B cell (primary cell): ENCODE results near the gene CDH5. TPM values are rescaled to one million over a fixed set of nuclear protein-coding genes. Genes with fewer than 3 reads are reported as not detected.

ENCODE experiments used
- ATAC-seq: fragments of 200-7000 bp; cut with Tn5 transposase; one replicate; pipeline ENCODE4 v1.10.0; 2021; ENCODE audit warnings: low read depth, mild to moderate bottlenecking, moderate number of reproducible peaks, moderate library complexity
- CTCF ChIA-PET: fragments of 350-600 bp; sonication (Branson Sonifier 250); formaldehyde crosslinking; loops from one replicate; lab custom pipeline; 2021; ENCODE audit warnings: antibody characterized with exemption, inconsistent platforms; lab: Charles Lee
- POLR2A ChIA-PET: fragments of 350-600 bp; sonication (Branson Sonifier 250); formaldehyde crosslinking; loops from one replicate; lab custom pipeline; 2021; ENCODE audit warnings: antibody characterized with exemption; lab: Charles Lee
- DNase-seq: peaks from one replicate; pipeline ENCODE4 v3.0.0; 2013
- H2AFZ ChIP-seq: 2 replicates; pipeline ENCODE4 v1.6.1; 2012; ENCODE audit warnings: mild to moderate bottlenecking, low read depth, low read length; ENCODE audit not compliant: insufficient read depth, poor library complexity, severe bottlenecking
- H3K27ac ChIP-seq, 2 donors: 1 replicate in 1 of 2; 2 replicates in 1 of 2; pipeline ENCODE4 v1.5.1; 2012 to 2013; ENCODE audit warnings: low read length in 2 of 2, mild to moderate bottlenecking in 2 of 2, moderate library complexity in 1 of 2
- H3K27me3 ChIP-seq, 4 experiments: fragments of 200-600 bp in 1 of 4; sonication (generic) in 1 of 4; replicated peaks in 1 of 4; 1 replicate in 2 of 4; 2 replicates in 2 of 4; pipeline versions ENCODE4 v1.6.1 to v1.7.0; 2013 to 2016; ENCODE audit warnings: low read length in 3 of 4, mild to moderate bottlenecking in 2 of 4, mixed read lengths in 1 of 4, moderate library complexity in 1 of 4; ENCODE audit not compliant: insufficient read depth in 4 of 4, control insufficient read depth in 3 of 4; ENCODE audit errors: control extremely low read depth in 1 of 4
- H3K36me3 ChIP-seq, 2 experiments: replicated peaks in 1 of 2; 1 replicate in 1 of 2; 2 replicates in 1 of 2; pipeline versions ENCODE4 v1.6.1 to v1.7.1; 2013; ENCODE audit warnings: low read length in 1 of 2; ENCODE audit not compliant: insufficient read depth in 2 of 2, control insufficient read depth in 1 of 2; ENCODE audit errors: control extremely low read depth in 1 of 2, extremely low read depth in 1 of 2
- H3K4me1 ChIP-seq, 2 donors: fragments of 200-600 bp in 1 of 2; sonication (generic) in 1 of 2; 1 replicate in 1 of 2; 2 replicates in 1 of 2; pipeline versions ENCODE4 v1.5.1 to v1.6.1; 2013 to 2017; ENCODE audit warnings: low read length in 2 of 2; ENCODE audit not compliant: control insufficient read depth in 2 of 2, insufficient read depth in 2 of 2
- H3K4me2 ChIP-seq: replicated peaks from 2 replicates; pipeline ENCODE3; 2012; ENCODE audit warnings: mild to moderate bottlenecking, low read depth, low read length; ENCODE audit not compliant: poor library complexity, severe bottlenecking
- H3K4me3 ChIP-seq, 5 experiments: fragments of 200-600 bp in 1 of 5; sonication (generic) in 1 of 5; 1 replicate in 3 of 5; 2 replicates in 2 of 5; pipeline versions ENCODE4 v1.5.1 to v1.7.0; 2011 to 2016; ENCODE audit warnings: low read length in 4 of 5, mild to moderate bottlenecking in 4 of 5, low read depth in 2 of 5, control low read depth in 1 of 5, moderate library complexity in 1 of 5; ENCODE audit not compliant: insufficient read depth in 1 of 5; ENCODE audit errors: control extremely low read depth in 1 of 5, extremely low read depth in 1 of 5
- H3K79me2 ChIP-seq: fragments of 200-600 bp; sonication (generic); one replicate; pipeline ENCODE4 v1.6.0; 2016; ENCODE audit warnings: low read length; ENCODE audit not compliant: control insufficient read depth, insufficient read depth
- H3K9ac ChIP-seq: fragments of 200-600 bp; sonication (generic); 2 replicates; pipeline ENCODE4 v1.6.1; 2017; ENCODE audit warnings: mild to moderate bottlenecking, low read length, moderate library complexity
- H3K9me3 ChIP-seq, 3 donors: one replicate each; pipeline versions ENCODE4 v1.6.1 to v1.7.1; 2013; ENCODE audit warnings: low read length in 2 of 3; ENCODE audit not compliant: control insufficient read depth in 2 of 3, insufficient read depth in 1 of 3; ENCODE audit errors: control extremely low read depth in 1 of 3
- H4K20me1 ChIP-seq: 2 replicates; pipeline ENCODE4 v1.6.0; 2012; ENCODE audit warnings: mild to moderate bottlenecking, low read length; ENCODE audit not compliant: insufficient read depth, control insufficient read depth, poor library complexity, severe bottlenecking
- H3K27ac Mint-ChIP-seq: one replicate; pipeline ENCODE4 v1.8.0; 2021; ENCODE audit warnings: mixed read lengths
- H3K27me3 Mint-ChIP-seq: one replicate; pipeline ENCODE4 v1.8.0; 2021; ENCODE audit warnings: mixed read lengths
- H3K4me1 Mint-ChIP-seq: one replicate; pipeline ENCODE4 v1.8.0; 2021; ENCODE audit warnings: mixed read lengths
- H3K4me3 Mint-ChIP-seq: one replicate; pipeline ENCODE4 v1.8.0; 2021; ENCODE audit warnings: mixed read lengths
- H3K9me3 Mint-ChIP-seq: one replicate; pipeline ENCODE4 v1.8.0; 2022; ENCODE audit warnings: mixed read lengths; ENCODE audit not compliant: insufficient read depth
- CTCF ChIP-seq: fragments of 200-600 bp; IDR thresholded peaks from one replicate; pipeline ENCODE4 v1.8.0; 2022; ENCODE audit warnings: antibody characterized with exemption, mild to moderate bottlenecking
- EZH2 ChIP-seq: IDR thresholded peaks from 2 replicates; pipeline ENCODE4 v1.6.1; 2012; ENCODE audit warnings: borderline replicate concordance, low read depth, mild to moderate bottlenecking, moderate library complexity, low read length; ENCODE audit not compliant: insufficient read depth, poor library complexity, severe bottlenecking
- WGBS: methylation state at CpG from one replicate; pipeline ENCODE4 v1.1.5; 2013; ENCODE audit warnings: missing lambda C conversion rate; ENCODE audit not compliant: insufficient coverage; 5-methylcytosine and 5-hydroxymethylcytosine counted together
- intact Hi-C: fragments of 100-400 bp; cut with micrococcal nuclease; formaldehyde crosslinking; loops from one replicate; pipeline ENCODE4 v1.10.0; 2022
- polyA plus RNA-seq: library from polyadenylated mRNA; depleted of rRNA; stranded (reverse); fragments of >200 nt; gene quantifications from 2 replicates; pipeline ENCODE4 v1.2.3, GENCODE V29; 2012
- total RNA-seq, 2 donors: library from RNA; stranded (reverse); fragments of 120-200 nt in 1 of 2; gene quantifications; 1 replicate in 1 of 2; 2 replicates in 1 of 2; pipeline versions ENCODE4 v1.2.3 to v1.2.4, GENCODE V29; 2013 to 2022

The CDH5 gene
- total and polyA plus RNA-seq, 2 donors (not counting 1 experiment from before 2014, with no cell fraction given): not detected

- Histone ChIP-seq H3K4me2 (no peak overlapping the region), H3K27me3 (peaks cover 0 to 7% (median 0%) of the 10 kb centered on the region in 4 experiments), H3K79me2 (no peaks in the 10 kb centered on the region), H3K4me1 (no peaks in the 10 kb centered on the region), H2AFZ (no peak overlapping the region), H3K9me3 (no peaks in the 10 kb centered on the region), H3K4me3 (no peak overlapping the region), H3K9ac (no peak overlapping the region), H3K36me3 (no peaks in the 10 kb centered on the region), H4K20me1 (no peaks in the 10 kb centered on the region), H3K27ac (no peak overlapping the region)
- Mint-ChIP-seq H3K4me1 (no peaks in the 10 kb centered on the region), H3K27ac (no peak overlapping the region), H3K4me3 (no peak overlapping the region), H3K27me3 (peaks cover 20% of the 10 kb centered on the region), H3K9me3 (no peaks in the 10 kb centered on the region)
- intact Hi-C loops: no loop called here
- ATAC-seq (no peak), DNase-seq (no peak)
- 96% methylated on average over 5 of the region's 7 CpGs for WGBS
- TF ChIP-seq CTCF: no peak
- ChIA-PET POLR2A (no interaction called here), CTCF (interaction anchor here (1.2 kb wide), 1 partner anchor 10 kb away, joined by 4 read pairs; no protein-coding TSS in a partner anchor)
These were observed 29.5 kb downstream of the CDH5 start for GRCh38 chr16:66395806-66396555.

- Histone ChIP-seq H3K36me3 (no peaks in the 10 kb centered on the region), H3K4me1 (no peaks in the 10 kb centered on the region), H3K4me2 (no peak overlapping the region), H3K4me3 (no peak overlapping the region), H3K79me2 (no peaks in the 10 kb centered on the region), H4K20me1 (no peaks in the 10 kb centered on the region), H3K27ac (no peak overlapping the region), H3K9ac (no peak overlapping the region), H3K9me3 (no peaks in the 10 kb centered on the region), H2AFZ (no peak overlapping the region), H3K27me3 (peaks cover 0 to 7% (median 0%) of the 10 kb centered on the region in 4 experiments)
- no peak for ATAC-seq
- POLR2A ChIA-PET: no interaction called here
- CTCF ChIA-PET: no interaction called here
- H3K27ac Mint-ChIP-seq: no peak overlapping the region
- intact Hi-C loops: no loop called here
- no peaks in the 10 kb centered on the region for H3K4me1 Mint-ChIP-seq
- DNase-seq: no peak
- H3K9me3 Mint-ChIP-seq: no peaks in the 10 kb centered on the region
- no peak overlapping the region for H3K4me3 Mint-ChIP-seq
- 96% methylated on average over 4 of the region's 5 CpGs for WGBS
- peaks cover 26% of the 10 kb centered on the region for H3K27me3 Mint-ChIP-seq
- no peak for TF ChIP-seq EZH2
- TF ChIP-seq CTCF: no peak
These were observed 31.4 kb downstream of the CDH5 start for GRCh38 chr16:66397736-66398433.
